Nucleus accumbens (tissue), 56 donors: ENCODE measurements around the gene TMEM187.

ENCODE experiments used
- DNase-seq, 56 donors: peaks; one replicate each; lab custom pipeline; 2025; lab: John Stamatoyannopoulos, UW

The TMEM187 gene

GRCh38 chrX:154030715-154031305 is 58.3 kb downstream of the TMEM187 start:
- DNase-seq = no peak

- no peak for DNase-seq
Observed at GRCh38 chrX:154032160-154032559, 59.6 kb downstream of the TMEM187 start.

GRCh38 chrX:154032653-154033052 is 60.1 kb downstream of the TMEM187 start:
- no peak for DNase-seq
